GM19395 (cell line): Measurements from ENCODE around the gene CHRNB4.

Experiments
- ATAC-seq: cut with Tn5 transposase; IDR thresholded peaks from one replicate; pipeline ENCODE4 v1.9.1; 2021; ENCODE audit warnings: mild to moderate bottlenecking, moderate library complexity; ENCODE audit not compliant: unreplicated experiment

CHRNB4 gene

DNA sequence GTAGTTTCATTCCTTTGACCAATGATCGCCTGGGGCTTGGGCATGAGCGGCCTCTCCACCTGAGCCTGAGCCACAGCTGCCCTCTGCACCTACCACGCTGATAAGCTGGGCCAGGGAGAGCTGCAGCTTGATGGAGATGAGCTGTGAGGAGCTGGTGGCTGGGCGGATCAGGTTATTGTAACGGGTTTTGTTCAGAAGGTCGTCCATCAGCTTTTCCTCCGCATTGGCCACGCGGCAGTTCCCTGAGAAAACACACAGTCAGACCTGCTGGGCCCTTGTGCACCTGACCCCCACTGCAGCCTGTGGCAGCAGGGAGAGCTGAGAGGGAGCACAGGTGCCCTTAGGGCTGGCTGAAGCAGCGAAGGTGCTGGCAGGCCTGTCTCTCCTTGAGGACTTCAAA lies 5.7 kb downstream of the CHRNB4 start:
- no peak for ATAC-seq

DNA sequence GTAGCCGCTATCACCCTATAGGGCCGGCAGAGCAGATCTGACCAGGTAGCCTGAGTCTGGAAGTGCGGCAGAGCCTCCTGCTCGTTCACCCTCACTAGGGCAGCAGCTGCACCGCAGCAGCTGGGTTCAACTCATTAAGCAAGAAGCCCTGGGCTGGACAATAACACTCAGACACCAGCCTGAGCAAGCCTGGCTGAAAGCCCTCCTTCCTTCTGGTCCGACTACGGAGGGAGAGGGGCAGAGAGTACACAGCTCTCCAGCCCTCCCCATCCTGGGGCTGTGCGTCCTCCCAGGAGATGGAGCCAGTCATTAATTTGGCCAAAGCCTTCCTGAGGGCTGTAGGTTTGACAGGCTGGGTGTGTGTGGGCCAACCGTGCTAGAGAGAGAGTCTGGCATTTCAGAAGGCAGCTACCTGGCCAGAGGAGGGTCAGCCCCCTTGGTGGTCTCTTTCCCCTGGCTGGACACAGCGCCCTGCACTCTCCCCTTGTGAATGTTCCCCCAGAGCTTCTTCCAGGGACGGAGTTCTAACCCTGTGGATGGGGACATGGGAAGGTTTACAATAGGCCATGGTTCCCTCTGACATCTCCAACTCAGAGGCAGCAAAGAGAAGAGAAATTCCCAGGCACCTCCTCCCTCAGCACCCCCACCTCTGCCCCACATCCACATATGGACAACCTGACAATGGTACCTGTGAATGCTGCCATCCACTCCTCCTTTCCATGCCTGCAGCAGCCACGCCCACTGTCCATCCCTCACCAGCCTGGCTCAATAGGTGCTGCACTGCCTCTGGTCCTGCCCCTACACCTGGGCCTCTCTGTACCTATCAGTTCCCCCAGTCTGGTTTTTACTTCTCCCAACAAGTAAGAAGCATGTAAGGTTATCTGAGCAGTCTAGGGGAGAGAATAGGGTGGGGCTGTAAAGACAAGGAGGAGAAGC lies 6.5 kb downstream of the CHRNB4 start:
- ATAC-seq, result no peak

DNA sequence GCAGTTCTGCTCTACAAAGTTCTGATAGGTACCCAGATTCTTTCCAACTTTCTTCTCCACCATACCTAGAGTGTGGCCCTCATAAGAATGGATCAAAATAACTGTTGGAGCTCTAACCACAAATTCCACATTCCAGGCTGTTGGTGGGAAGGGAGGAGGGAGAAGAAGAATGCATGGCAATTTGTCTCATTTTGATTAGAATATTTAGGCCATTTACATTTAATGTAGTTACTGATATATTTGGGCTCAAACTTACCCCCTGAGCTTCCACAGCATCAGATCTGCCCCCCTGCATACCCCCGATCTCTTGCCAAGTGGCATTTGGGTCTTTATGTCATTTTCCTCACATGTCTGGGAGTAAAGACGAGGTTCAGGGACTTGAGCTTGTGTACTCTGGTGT lies 7.7 kb downstream of the CHRNB4 start:
- no peak for ATAC-seq

DNA sequence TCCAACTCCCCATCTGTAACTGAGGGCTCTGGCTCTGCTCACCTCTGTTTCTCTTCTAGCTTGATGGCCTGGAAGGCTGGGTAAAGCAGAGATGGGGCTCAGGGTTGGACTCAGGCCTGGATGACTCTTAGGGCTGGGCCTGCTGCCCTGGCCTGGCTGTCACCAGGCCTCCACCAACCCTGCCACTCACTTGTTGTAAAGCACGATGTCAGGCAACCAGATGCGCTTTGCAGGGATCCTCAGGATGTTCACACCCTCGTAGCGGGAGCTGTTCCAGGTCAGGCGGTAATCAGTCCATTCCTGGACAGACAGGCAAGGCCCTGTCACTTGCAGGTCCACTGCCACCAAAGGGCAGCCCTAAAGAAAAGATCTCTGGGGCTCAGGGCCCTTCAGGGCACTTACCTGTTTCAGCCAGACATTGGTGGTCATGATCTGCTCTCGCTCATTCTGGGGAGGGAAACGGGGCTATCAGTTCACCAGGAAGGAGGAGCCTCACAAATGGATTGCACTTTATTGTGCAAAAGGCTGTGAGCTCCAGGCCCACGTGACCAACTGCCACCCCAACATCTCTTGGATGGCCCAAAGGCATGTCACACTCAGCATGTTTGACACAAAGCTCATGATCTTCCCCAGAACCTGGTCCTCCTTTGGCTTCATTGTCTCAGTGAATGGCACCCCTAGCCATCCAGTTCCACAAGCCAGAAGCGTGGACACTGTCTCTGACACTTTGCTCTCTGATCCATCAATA lies 9.9 kb downstream of the CHRNB4 start:
- ATAC-seq, result no peak

DNA sequence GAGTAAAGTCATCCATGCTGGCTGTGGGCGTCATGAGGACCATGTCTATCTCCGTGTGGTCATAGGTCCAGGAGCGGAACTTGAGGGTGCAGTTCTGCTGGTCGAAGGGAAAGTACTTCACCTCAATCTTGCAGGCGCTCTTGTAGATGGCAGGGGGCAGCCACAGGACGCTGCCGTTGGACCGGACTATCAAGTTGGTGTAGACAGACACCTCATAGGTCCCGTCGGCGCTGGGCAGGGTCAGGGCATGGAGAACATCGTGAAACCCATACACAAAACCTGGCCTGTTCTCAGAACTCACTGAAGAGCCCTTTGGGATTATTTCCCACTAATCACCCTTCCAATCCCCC lies 11.3 kb downstream of the CHRNB4 start:
- no peak for ATAC-seq

DNA sequence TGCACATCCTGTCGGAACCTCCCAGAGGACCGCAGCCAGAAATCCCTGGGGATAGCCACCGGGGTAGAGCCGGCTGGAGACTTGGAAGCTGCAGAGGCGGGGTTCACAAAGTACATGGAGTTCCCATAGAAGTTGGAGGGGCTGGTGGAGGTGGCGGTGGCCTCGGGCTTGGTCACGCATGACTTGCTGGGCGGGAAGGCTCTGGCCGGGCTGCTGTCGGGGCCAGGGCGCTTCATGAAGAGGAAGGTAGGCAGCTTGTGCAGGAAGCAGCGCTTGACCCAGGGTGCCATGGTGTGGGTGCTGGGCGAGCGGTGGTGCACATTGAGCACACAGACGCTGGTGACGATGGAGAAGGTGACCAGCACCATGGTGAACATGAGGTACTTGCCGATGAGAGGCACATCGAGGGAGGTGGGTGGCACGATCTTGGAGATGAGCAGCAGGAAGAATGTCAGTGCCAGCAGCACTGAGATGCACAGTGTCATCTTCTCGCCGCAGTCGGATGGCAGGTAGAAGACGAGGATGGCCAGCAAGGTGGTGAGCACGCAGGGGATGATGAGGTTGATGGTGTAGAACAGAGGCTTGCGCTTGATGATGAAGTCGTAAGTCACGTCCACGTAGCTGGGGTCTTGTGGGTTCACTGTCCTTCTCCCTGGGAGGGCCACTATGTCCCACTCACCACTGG lies 11.8 kb downstream of the CHRNB4 start:
- no peak for ATAC-seq

DNA sequence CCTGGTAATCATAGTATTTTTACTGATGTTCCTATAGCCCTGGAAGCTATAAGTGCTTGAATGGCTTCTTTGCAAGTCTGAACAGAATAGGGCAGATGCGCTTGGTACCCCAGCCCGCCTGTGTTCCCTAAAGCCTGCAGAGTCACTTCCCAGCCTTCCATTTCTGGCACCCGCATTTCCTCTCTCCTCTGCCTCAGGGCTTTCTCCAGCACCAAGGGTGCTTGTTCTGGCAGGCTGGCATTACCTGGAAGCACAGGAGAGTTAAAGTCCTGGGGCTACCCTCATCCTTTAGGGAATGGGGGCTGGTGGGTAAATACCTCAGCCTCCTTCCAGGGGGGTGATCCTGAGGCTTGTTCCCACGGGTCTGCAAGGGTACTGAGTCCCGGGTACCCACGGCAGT lies 12.8 kb downstream of the CHRNB4 start:
- ATAC-seq, result no peak

DNA sequence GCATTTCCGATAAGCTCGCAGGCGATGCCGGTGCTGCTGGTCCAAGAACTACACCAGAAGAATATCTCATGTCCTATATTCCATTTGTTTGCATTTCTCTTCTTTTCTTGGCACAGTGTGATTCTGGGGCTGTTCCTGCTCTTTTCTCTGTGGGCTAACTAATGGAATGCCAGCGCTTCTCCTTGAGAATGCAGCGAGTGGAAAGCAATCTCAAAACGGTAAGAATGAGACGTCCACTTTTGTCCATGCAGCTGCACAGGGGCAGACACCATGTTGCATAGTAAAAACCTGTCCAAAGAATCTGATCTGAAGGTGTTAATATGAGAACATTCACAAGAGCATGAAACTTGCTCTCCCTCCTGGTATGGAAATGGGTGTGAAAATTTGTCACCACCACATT lies 13.7 kb downstream of the CHRNB4 start:
- no peak for ATAC-seq

DNA sequence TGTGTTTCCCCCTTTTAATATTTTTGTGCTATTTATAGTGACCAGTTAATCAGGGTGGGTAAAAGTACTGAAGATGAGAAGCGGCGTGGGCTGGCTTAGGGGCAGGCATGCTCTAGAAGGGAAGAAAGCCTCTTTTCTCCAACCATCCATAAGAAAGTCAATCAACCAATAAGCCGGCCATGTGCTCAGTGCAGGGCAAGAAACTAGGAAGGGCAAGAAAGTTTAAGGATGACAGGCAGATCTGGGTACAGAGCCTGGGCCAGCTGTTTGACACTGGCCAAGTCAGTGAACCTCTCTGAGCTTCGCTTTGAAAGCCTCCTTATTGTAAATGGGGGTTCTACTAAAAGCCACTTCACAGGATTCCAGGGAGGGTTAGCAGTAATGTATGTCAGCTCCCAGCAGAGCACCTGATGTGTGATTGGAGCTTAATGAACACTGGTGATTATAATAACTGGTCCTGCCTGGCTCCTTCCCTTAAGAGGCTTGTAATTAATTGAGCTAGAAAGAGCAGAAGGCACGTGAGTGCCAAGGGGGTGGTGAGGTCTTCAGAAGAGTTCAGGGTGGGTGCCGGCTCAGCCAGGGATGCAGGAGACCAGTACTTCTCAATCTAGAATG lies 14.5 kb downstream of the CHRNB4 start:
- no peak for ATAC-seq

DNA sequence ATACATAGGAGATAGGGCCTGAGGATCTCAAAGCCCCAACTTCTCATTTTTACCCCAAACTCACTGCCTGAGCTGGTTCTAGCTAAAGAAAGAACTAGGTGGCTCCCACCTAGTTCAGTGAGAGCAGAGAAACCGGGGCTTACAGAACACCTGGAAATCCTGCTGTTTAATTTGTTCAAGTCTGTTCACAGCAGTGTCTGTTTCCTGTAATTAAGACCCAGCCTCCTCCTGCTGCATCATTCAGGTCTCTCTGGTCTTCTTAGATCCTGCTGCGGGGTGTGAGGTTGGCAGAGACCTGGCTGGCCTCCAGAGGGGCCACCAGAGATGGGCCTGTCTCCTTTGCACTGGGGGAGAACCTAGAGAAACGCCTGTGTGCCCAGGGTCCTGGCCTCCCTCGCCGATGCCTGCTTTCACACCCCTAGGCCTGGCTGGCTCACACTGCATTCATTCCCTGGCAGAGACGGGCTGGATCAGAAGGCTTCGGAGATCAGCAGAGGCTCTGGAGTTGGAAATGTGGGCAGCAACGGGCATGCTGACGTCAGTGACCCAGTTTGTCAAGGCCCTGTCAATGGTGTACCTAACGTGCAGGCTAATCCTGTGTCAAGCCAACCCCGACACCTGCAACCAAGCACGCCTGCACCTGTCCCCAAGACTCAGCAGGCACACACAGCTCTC lies 15.3 kb downstream of the CHRNB4 start:
- ATAC-seq, result no peak

DNA sequence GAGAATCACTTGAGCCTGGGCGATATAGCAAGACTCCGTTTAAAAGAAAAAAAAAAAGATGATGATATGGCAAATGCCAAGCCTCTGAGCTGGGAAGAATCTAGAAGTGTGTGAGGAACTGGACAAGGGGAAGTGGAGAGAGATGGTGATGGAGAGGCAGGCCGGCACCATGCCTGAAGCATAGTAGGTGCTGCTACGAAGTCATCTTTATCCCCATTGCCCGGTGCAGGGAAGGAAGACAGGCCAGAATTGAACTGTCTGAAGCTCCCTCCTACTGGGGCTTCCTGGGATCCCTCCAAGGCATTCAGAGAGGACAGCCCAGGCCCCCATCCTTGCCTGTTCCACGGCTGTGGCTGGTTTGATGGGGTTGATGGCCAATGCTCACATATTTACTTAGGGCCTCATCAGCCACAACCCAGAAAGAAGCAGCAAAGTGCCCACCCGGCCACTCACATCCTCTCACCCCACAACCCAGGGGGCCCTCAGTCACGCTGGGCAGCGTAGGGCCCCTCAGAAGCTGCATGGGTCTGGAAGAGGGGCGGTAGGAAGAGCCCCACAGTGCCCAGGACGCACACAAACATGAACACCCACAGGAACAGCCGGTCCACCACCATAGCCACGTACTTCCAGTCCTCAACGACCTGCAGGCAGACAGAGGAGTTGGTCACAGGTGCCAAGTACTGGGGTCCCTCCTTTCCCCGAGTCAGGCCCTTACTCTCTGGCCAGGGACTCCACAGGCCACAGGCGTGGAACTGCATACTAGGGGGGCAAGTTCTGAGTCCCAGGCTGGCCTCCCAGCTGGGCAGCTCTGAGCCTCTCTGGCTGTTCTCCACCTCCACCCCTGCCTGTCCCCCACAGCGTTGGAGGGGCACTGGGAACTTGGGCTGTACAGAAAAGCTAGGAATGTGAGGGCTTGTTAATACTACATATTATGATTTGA lies 16.1 kb downstream of the CHRNB4 start:
- no peak for ATAC-seq

DNA sequence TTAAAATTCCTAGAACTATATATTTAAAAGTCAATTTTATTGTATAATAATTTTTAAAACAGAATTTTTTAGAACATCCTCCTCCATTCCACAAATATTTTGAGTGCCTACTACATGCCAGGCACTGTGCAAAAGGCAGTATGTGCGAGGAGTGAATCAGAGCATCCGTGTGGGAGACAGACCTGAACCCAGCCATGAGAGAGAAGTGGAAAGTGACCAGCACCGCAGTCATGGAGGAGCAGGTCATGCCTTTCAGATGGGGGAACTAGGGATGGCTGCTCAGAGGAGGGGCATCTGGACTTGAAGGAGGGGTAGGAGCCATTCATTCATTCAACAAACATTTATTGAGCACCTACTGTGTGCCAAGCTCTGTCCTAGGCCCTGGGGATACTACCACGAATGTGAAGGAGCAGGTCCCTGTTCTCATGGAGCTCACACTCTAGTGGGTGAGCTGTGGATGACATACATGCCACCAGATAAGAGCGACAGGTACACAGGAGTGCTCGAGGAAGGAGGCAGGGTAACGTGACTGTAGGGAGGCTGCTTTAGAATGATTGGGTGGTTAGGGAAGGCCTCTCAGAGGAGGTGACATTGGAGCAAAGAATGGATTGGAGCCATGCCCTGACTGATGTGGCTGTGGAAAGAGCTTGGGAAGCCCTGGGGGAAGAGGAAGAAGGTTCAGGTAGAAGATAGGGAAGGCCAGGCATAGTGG lies 17.1 kb downstream of the CHRNB4 start:
- no peak for ATAC-seq

DNA sequence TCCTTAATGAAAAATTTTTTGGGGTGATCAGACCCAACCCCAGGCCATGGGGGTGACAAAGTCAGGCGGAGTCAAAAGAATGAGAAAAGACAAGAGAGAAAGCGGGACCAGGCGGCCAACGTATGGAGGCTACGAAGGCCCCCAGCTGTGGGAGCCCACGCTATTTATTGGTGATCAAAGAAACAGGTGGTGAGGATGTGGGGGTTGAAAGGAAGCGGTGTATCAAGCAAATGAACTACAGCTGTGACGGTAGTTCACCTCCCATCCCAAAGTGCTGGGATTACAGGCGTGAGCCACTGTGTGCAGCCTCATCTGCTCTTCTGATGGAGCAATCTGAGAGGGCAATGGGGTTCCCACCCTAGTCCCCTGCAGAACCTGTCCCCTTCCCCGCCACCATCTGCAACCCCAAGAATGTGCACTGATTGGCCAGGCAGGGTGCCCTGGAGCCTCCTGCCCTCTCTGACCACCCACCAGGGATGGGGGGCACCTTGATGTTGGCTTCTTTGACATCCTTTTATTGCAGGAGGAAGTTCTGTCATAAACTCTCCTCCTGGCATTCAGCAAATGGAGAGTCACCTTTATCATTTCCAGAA lies 19.1 kb downstream of the CHRNB4 start:
- ATAC-seq, result no peak

DNA sequence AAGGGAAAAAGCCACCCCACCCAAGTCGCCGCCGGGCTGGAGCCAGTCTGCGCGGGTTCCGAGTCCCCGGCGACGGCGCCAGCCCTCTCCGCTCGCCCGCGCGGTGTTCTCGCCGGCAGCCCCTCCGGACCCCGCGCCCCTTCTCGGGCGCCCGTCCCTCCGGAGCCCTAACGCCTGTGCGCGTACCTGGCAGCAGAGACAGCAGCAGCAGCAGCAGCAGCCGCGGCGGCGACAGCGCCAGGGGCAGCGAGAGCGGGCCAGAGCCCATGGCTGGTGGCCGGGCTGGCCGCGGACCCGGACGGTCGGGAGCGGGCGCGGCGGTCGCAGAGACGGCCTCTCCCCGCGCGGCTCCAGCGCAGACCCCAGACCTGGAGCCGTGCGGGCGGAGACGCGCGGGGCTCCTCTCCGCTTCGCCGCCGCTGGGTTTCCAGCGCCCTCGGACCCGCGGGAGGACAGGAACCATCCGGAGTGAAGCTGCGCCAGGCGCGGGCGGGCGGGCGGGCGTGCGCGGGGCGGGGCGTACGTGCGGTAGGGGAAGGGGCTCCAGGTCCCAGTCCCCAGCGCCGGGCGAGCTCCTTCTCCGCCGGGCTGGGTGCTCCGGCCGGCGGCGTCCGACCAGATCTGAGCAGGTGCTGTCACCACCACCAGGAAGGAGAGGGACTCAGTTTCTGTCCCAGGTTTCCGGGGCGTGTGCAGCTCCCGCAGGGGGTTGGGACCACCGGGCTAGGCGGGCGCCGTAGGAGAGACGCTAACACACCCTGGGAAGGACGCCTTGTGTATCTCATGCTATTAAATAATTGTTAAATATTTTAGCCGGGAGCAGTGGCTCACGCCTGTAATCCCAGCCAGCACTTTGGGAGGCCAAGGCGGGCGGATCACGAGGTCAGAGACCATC lies 20.2 kb downstream of the CHRNB4 start, which contains the start of gene CHRNA3:
CHRNA3 (minus strand) TSS at position 470 of the 895 bp plus-strand sequence; CDS start at position 268, 202 bp downstream.
- no peak for ATAC-seq

DNA sequence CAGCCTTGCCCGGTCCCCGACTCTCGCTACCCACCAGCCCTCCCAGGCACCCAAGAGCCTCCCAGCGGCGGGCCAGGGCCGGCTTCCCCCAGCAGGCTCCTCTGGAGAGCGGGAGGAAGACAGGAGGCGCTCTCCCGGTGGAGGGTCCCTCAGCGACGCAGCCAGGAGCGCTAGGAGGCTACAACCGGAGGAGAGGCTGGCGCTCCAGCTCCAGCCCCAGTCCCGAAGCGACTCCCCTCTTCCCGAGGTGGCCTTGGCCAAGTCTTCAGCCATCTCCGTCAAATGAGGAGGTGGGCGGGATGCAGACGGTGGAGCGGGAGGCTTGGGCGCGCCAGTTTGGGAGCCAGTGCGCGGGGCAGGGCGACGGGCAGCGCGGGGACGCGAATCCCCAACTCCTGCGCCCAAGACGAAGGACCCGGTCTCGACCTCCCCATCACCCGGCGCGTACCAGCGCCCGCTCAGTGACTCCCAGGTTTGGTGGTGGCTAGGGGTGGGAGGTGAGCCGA lies 20.9 kb downstream of the CHRNB4 start:
- no peak for ATAC-seq

DNA sequence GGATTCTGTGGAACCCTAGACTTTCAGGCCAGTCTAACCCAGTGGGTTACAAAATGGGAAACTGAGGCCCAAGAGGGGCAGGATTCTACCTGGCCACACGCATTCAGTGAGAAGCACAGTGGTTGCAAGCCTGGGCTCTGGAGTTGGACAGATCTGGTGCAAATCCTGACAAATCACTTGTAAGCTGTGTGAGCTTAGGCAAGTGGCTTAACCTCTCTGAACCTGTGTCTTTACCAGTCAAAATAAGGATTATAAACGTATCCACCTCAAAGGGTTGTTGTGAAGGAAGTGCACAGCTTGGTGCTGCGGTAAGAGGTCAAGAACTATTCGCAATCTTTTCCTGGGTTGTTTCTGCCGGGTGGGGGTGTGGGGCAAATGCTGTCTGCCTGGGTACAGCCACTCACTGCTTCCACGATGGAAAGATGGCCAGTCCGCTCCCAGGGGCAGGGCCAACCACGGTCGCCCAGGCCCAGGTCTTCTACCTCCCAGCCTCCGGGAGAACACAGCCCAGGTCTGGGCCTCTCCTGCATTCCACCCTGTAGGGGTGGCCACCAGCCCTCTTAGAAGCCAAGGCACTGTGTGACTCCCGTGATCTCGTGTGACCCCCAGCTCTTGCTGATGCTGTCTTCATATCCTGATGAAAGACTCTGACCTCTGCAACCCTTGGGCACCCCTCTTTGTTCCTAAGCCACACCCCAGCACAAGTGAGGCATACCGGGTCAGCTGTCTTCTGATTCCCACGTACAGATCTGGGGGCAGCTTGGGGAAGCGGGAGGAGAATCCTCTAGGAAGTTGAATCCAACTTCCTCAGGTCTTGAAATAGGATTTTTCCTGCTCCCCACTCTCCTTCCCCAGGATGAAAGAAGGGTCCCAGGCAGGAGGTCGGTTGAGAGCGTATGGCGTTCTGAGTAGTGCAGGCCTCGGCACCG lies 21.7 kb downstream of the CHRNB4 start:
- no peak for ATAC-seq
